ENCODE measurements around the gene NPAS2. TPM values are rescaled to one million over a fixed set of nuclear protein-coding genes. Genes with fewer than 3 reads are reported as not detected.

NPAS2 gene
- polyA plus RNA-seq, 1 of the 3 experiments (the other 2 are of a cell fraction), result 58.5 TPM

- POLR2A ChIA-PET, result no interaction called here
- H3K4me2 ChIP-seq, result 0 out of 2 replicates have a peak overlapping the region, but pooled peaks have one; percentile 17
- 67% methylated on average over 1 of the region's 1 CpG for WGBS (ENCODE audit: low lambda C conversion rate)
These were observed 39.0 kb upstream of the NPAS2 start for GRCh38 chr2:100781009-100781325.

GRCh38 chr2:100781523-100782379, 38.2 kb upstream of the NPAS2 start:
- H3K9me3 ChIP-seq, result no peaks in the 10 kb centered on the region
- CTCF ChIA-PET, result no interaction called here
- WGBS (ENCODE audit: low lambda C conversion rate), result 81% methylated on average over 9 of the region's 12 CpGs
- no peaks in the 10 kb centered on the region for H3K36me3 ChIP-seq (replicated peaks in 1 of 2; ENCODE audit: control insufficient read depth in 1 of 2, insufficient read depth in 2 of 2, low read length in 1 of 2)
- H3K79me2 ChIP-seq (ENCODE audit: insufficient read depth), result no peaks in the 10 kb centered on the region
- H3K4me1 ChIP-seq (ENCODE audit: control insufficient read depth in 1 of 2, insufficient read depth in 2 of 2, low read depth in 1 of 2, low read length in 1 of 2), result peaks cover 0 to 14% of the 10 kb centered on the region in 2 experiments; a peak in 3 of 4 replicates
- no peak overlapping the region for H2AFZ ChIP-seq (ENCODE audit: low read depth)
- peaks cover 18% of the 10 kb centered on the region for H3F3A ChIP-seq (replicated peaks; ENCODE audit: insufficient read depth)
- H3K4me2 ChIP-seq, result no peak overlapping the region
- H3K27ac ChIP-seq (ENCODE audit: low read depth in 2 of 2, low read length in 1 of 2), result no peak overlapping the region
- no peaks in the 10 kb centered on the region for H3K9me2 ChIP-seq
- POLR2A ChIA-PET, result no interaction called here
- H3K4me3 ChIP-seq (ENCODE audit: low read depth in 2 of 2, low read length in 1 of 2), result no peak overlapping the region
- no peaks in the 10 kb centered on the region for H4K20me1 ChIP-seq (ENCODE audit: insufficient read depth)
- no peaks in the 10 kb centered on the region for H3K27me3 ChIP-seq (ENCODE audit: insufficient read depth)
- TF ChIP-seq FOSL2 (IDR thresholded peaks at IDR 0.05; ENCODE audit: borderline replicate concordance, low read depth) (no peak), GABPA (IDR thresholded peaks at IDR 0.05; ENCODE audit: low read depth) (no peak), EZH2phosphoT487 (IDR thresholded peaks at IDR 0.05; ENCODE audit: borderline replicate concordance, low read depth) (no peak), CTCF (IDR thresholded peaks at IDR 0.05) (no peak), TAF1 (IDR thresholded peaks at IDR 0.05; ENCODE audit: borderline replicate concordance, low read depth, low read length) (no peak), USF1 (IDR thresholded peaks at IDR 0.05; ENCODE audit: borderline replicate concordance, low read depth) (no peak)
- DNase-seq, result no peak
- no peak overlapping the region for H3K9ac ChIP-seq

More at GRCh38 chr2:100781009-100781325, 39.0 kb upstream of the NPAS2 start:
- H3K27ac ChIP-seq (ENCODE audit: low read depth in 2 of 2, low read length in 1 of 2), result peak overlapping the region in 1 of 2 experiments; percentile 16; a peak in 1 of 4 replicates
- peaks cover 0 to 10% of the 10 kb centered on the region in 2 experiments; a peak in 2 of 4 replicates for H3K4me1 ChIP-seq (ENCODE audit: control insufficient read depth in 1 of 2, insufficient read depth in 2 of 2, low read depth in 1 of 2, low read length in 1 of 2)
- no peak overlapping the region for H3K9ac ChIP-seq
- no peaks in the 10 kb centered on the region for H3K36me3 ChIP-seq (replicated peaks in 1 of 2; ENCODE audit: control insufficient read depth in 1 of 2, insufficient read depth in 2 of 2, low read length in 1 of 2)
- CTCF ChIA-PET, result no interaction called here
- H3K9me3 ChIP-seq, result no peaks in the 10 kb centered on the region
- no peak overlapping the region for H3K4me3 ChIP-seq (ENCODE audit: low read depth in 2 of 2, low read length in 1 of 2)
- no peaks in the 10 kb centered on the region for H3K9me2 ChIP-seq
- H3K79me2 ChIP-seq (ENCODE audit: insufficient read depth), result no peaks in the 10 kb centered on the region
- H3K27me3 ChIP-seq (ENCODE audit: insufficient read depth), result no peaks in the 10 kb centered on the region
- H3F3A ChIP-seq (replicated peaks; ENCODE audit: insufficient read depth), result peaks cover 10% of the 10 kb centered on the region
- TF ChIP-seq CHD2 (IDR thresholded peaks at IDR 0.05; ENCODE audit: low read length, partially characterized antibody), result no peak
- TF ChIP-seq TEAD4 (IDR thresholded peaks at IDR 0.05; ENCODE audit: borderline replicate concordance, insufficient read depth), result 0 out of 2 replicates have a peak, but pooled peaks have one; percentile 2
- H4K20me1 ChIP-seq (ENCODE audit: insufficient read depth), result no peaks in the 10 kb centered on the region
- no peak for DNase-seq
- H2AFZ ChIP-seq (ENCODE audit: low read depth), result no peak overlapping the region

All from SK-N-SH (cell line).